Astrocyte of the spinal cord (primary cell): ENCODE measurements around the gene NME7.

Experiments
- DNase-seq: peaks from one replicate; pipeline ENCODE4 v3.0.0; 2011; ENCODE audit warnings: low read depth, low spot score
- H3K4me3 ChIP-seq: 2 replicates; pipeline ENCODE4 v1.5.1; 2011; ENCODE audit warnings: low read depth, mild to moderate bottlenecking, low read length, moderate library complexity
- CTCF ChIP-seq: IDR thresholded peaks from 2 replicates; pipeline ENCODE4 v1.5.1; 2012; ENCODE audit warnings: low read depth, mild to moderate bottlenecking, low read length, inconsistent platforms
- in situ Hi-C: cut with HindIII; loops from 2 replicates; pipeline ENCODE4 v1.10.0; 2017; ENCODE audit warnings: low sequenced_read_pairs

Gene NME7

DNA sequence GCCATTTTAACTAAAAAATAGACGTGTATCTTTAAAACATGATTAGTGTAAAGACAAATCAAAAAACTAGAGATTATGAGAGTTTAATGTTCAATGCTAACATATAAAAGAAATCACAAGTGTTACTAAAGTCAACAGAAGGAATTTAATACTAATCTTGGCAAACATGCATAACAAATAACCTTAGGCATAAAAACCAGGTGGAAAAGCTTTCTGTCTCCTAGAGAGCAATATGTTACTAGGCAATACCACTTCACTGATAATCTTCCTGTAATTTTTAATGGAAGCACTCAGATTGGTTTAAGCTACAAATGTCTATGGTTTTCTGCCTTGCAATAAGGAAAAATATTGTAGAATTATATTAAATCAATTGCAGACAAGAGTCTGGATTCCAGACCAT is 121.9 kb downstream of the NME7 start:
- in situ Hi-C loops = no loop called here
- H3K4me3 ChIP-seq = no peak overlapping the region
- DNase-seq = no peak
- no peak for TF ChIP-seq CTCF

DNA sequence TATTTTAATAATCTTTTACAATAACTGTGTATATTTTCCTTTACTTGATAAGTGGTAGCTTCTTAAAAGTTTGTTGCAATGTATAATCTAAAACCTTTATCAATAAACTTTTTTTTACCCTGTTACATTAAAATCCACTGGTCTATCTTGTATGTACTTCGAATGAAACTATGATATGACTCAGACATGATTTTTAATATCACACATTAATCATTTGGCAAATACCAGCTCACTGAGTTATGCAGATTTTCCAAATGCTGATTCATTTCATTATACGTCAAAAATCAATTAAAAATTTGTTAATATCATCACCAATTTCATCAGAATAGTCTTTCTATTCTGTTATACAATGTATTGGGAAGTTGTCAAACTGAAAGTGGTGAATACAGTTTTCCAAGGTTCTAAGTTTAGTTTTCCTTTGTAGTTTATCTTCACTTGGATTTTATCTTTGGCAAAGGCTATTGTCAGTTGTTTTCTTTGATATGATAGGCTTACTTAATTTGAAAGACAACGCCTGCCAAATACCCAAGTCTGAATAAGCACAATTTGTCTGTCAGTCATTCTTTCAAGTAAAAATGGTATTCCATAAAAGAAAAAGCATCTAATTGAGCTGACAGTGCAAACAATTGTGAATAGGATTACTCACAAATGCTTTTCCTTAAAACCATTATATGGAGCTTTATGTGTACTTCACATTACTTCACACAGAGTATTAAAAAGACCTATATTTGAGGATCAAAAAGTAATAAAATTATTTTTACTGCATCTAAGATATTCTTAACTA is 127.0 kb downstream of the NME7 start:
- no peak for TF ChIP-seq CTCF
- no peak overlapping the region for H3K4me3 ChIP-seq
- in situ Hi-C loops = no loop called here
- DNase-seq = no peak

DNA sequence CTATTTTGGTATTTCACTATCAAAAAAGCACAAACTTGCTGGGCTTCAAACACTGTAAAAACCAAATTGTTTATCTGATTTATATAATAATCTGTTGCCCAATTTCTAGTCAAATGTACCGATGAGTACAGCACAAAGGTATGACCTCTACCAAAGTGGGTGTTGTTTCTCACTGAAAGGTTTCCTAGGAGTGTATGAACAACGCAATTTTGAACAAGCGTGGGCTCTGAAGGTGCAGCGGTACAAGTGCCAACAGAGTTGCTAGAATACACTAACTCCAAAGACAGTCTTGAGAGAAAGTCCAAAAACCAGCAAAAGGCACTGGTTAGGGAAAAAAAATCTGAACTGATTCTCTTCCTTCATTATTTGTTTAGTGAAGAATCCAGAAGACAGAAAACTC is 130.7 kb downstream of the NME7 start:
- no peak overlapping the region for H3K4me3 ChIP-seq
- in situ Hi-C loops = no loop called here
- no peak for TF ChIP-seq CTCF
- DNase-seq = no peak

- DNase-seq = no peak
- no peak for TF ChIP-seq CTCF
- in situ Hi-C loops = no loop called here
- H3K4me3 ChIP-seq = no peak overlapping the region
Observed at GRCh38 chr1:169236143-169236542, 131.5 kb downstream of the NME7 start.

DNA sequence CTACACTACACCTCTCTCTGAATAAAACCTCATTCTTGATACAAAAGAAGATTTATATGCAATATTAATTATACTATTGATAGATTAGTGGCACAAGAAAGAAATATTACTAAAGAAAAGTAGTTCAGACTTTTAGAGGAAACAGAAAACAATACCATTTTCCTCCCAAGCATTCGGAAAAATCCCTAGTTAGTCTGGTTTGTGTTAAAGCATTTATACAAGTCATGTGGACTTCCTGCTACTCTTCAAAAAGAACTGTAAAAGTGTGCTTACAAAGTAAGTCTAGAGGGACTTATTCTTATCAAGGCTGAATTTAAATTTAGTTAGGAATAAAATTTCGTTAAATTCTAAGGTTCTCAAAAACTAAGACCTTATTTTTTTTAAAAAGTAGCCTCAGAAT is 132.0 kb downstream of the NME7 start:
- in situ Hi-C loops = no loop called here
- no peak for TF ChIP-seq CTCF
- no peak overlapping the region for H3K4me3 ChIP-seq
- DNase-seq = no peak

DNA sequence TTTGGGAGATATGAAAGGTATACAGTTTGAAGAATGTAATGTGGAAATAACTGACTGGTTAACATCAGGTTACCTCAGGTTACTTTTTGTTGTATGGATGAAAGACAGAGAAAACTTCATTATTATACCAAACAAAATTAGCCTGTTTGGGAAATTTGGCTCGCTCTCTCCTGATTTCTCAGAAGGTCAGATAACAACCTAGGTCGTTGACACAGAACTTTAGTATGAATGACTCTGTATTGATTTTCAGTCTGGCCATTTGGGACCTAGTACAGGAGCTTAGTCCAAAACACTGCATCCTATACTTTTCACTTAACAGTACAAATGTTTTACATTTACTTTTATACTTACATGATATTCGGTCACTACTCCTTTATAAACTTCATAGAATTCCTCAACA is 132.8 kb downstream of the NME7 start:
- H3K4me3 ChIP-seq = no peak overlapping the region
- no peak for TF ChIP-seq CTCF
- DNase-seq = no peak
- in situ Hi-C loops = no loop called here
